ENCODE data around the gene ZNF74. TPM values are rescaled to one million over a fixed set of nuclear protein-coding genes. Genes with fewer than 3 reads are reported as not detected.
"Not testable (repeated sequence)": the region's sequence is repeated elsewhere in the genome, so short reads cannot be mapped to it uniquely, and the experiment has no call there.

ZNF74 gene
- total RNA-seq, 2 experiments from 2014 or later, result 11.5 to 12.2 TPM

DNA sequence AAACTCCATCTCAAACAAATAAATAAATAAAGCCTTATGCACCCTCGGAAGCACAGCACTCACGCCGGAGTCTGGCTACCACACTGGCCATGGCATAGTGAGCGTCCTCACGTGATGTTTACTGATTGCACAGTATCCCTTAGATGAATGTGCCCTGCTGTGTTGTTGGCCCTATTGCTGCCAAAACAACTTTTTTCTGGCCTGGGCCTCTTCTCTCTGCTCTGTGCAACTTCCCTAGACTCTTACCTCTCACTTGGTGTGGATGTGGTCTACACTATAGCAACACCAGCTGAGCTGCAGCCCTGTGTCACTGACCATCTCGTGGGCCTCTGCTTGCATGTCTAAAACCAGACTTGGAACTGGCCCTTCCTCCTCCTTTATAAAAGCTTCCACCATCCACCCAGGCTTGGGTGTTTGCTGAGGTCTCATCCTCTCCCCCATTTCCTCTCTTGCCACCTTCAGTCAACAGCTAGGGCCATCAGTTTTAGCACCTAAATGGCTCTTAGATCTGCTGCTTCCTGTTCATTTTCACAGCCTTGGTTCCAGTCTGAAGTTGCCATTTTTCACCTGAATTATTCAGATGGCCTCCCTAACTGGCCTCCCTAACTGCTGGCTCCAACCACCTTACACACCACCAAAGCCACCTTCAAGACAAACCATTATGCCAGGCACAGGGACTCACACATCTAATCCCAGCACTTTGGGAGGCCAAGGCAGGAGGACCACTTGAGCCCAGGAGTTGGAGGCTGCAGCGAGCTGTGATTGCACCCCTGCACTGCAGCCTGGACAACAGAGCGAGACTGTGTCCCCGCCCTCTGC lies 9.2 kb downstream of the ZNF74 start:
- Mint-ChIP-seq H3K27me3 (no peaks in the 10 kb centered on the region), H3K4me1 (peaks cover 6% of the 10 kb centered on the region), H3K27ac (no peak overlapping the region), H3K36me3 (peaks cover 7% of the 10 kb centered on the region), H3K4me3 (no peak overlapping the region), H3K9me3 (no peaks in the 10 kb centered on the region)
- DNase-seq, result no peak

DNA sequence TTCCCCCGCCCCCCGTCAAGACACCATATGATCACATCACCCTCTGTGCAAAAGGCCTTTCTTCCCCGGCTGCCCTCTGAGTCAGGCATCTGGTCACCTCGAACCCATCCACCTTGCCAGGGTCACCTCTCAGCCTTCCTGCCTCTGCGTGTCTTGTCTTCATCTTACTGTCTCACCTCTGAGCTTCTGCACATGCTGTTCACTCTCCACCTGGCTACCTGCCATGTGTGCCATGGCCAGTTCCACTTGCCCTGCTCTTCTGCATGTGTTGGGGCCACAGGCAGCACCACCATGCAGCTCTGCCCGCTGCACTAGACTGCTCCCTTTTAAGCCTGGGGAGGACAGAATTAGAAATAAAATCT lies 9.8 kb downstream of the ZNF74 start:
- peaks cover 7% of the 10 kb centered on the region for H3K36me3 Mint-ChIP-seq
- H3K27ac Mint-ChIP-seq, result no peak overlapping the region
- no peaks in the 10 kb centered on the region for H3K27me3 Mint-ChIP-seq
- no peak for DNase-seq
- peaks cover 6% of the 10 kb centered on the region for H3K4me1 Mint-ChIP-seq
- no peak overlapping the region for H3K4me3 Mint-ChIP-seq
- H3K9me3 Mint-ChIP-seq, result no peaks in the 10 kb centered on the region

DNA sequence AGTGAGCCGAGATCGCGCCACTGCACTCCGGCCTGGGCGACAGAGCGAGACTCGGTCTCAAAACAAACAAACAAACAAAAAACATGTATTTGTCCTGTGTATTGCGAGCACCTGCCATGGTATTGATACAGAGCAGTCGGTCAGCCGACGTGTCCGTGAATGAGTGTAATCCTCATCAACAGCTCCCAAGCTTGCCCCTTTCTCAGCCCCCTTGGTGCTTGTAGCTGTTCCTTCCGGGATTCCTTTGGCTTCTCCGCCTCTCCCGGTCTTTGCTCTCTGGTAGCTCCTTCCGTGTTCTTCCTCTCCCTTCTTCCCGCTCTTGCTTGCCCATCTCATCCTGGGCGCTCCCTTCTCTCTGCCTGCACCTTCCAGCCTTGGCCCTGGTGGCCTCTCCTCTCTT lies 10.9 kb downstream of the ZNF74 start:
- no peaks in the 10 kb centered on the region for H3K4me1 Mint-ChIP-seq
- H3K4me3 Mint-ChIP-seq, result no peak overlapping the region
- peaks cover 7% of the 10 kb centered on the region for H3K36me3 Mint-ChIP-seq
- H3K27me3 Mint-ChIP-seq, result no peaks in the 10 kb centered on the region
- H3K27ac Mint-ChIP-seq, result no peak overlapping the region
- H3K9me3 Mint-ChIP-seq, result no peaks in the 10 kb centered on the region
- no peak for DNase-seq

DNA sequence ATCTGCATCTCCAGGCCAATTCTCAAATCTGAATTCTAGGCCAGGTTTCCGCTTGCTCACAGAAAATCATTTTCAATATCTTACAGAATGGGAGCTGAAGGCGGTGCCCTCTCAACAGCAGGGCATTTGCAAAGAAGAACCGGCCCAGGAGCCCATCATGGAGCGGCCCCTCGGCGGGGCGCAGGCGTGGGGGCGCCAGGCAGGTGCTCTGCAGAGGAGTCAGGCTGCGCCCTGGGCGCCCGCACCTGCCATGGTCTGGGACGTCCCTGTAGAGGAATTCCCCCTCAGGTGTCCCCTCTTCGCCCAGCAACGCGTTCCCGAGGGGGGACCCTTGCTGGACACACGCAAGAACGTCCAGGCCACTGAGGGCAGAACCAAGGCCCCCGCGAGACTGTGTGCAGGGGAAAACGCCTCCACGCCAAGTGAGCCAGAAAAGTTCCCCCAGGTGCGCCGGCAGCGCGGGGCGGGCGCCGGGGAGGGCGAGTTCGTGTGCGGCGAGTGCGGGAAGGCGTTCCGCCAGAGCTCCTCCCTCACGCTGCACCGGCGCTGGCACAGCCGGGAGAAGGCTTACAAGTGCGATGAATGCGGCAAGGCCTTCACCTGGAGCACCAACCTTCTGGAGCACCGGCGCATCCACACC lies 11.5 kb downstream of the ZNF74 start:
- Mint-ChIP-seq H3K27me3 (no peaks in the 10 kb centered on the region), H3K4me3 (no peak overlapping the region), H3K27ac (no peak overlapping the region), H3K36me3 (peaks cover 7% of the 10 kb centered on the region), H3K9me3 (no peaks in the 10 kb centered on the region), H3K4me1 (no peaks in the 10 kb centered on the region)
- no peak for DNase-seq

DNA sequence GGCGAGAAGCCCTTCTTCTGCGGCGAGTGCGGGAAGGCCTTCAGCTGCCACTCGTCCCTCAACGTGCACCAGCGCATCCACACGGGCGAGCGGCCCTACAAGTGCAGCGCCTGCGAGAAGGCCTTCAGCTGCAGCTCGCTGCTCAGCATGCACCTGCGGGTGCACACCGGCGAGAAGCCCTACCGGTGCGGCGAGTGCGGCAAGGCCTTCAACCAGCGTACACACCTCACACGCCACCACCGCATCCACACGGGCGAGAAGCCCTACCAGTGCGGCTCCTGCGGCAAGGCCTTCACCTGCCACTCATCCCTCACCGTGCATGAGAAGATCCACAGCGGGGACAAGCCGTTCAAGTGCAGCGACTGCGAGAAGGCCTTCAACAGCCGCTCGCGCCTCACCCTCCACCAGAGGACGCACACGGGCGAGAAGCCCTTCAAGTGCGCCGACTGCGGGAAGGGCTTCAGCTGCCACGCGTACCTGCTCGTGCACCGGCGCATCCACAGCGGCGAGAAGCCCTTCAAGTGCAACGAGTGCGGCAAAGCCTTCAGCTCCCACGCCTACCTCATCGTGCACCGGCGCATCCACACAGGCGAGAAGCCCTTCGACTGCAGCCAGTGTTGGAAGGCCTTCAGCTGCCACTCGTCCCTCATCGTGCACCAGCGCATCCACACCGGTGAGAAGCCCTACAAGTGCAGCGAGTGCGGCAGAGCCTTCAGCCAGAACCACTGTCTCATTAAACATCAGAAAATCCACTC lies 12.2 kb downstream of the ZNF74 start:
- Mint-ChIP-seq H3K27me3 (no peaks in the 10 kb centered on the region), H3K27ac (no peak overlapping the region), H3K4me3 (peak overlapping the region; percentile 8), H3K36me3 (peaks cover 7% of the 10 kb centered on the region), H3K4me1 (no peaks in the 10 kb centered on the region), H3K9me3 (no peaks in the 10 kb centered on the region)
- DNase-seq, result no peak

DNA sequence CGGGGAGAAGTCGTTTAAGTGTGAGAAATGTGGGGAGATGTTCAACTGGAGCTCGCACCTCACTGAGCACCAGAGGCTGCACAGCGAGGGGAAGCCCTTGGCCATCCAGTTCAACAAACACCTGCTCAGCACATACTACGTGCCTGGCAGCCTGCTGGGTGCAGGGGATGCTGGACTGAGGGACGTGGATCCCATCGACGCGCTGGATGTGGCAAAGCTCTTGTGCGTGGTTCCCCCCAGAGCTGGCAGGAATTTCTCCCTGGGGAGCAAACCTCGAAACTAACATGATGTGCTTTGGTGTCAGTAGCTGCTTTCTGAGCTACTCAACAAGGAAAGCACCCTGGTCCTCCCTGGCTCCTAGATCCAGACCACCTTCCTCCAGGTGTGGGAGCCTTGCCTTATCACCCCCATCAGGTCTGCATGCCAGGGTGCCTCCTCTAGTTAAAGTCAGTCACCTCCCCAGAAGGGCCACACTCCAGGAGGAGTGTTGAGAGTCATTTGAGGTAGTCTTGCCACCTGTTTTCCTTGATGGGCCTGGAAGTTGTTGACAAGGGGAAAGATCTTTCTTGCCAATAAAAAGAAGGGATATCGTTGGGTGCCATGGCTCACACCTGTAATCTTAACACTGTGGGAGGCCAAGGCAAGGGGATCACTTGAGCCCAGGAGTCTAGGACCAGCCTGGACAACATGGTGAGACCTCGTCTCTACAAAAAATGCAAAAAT lies 12.9 kb downstream of the ZNF74 start:
- peak overlapping the region; percentile 8 for H3K4me3 Mint-ChIP-seq
- H3K27ac Mint-ChIP-seq, result no peak overlapping the region
- H3K4me1 Mint-ChIP-seq, result no peaks in the 10 kb centered on the region
- no peak for DNase-seq
- H3K27me3 Mint-ChIP-seq, result no peaks in the 10 kb centered on the region
- peaks cover 6% of the 10 kb centered on the region for H3K36me3 Mint-ChIP-seq
- no peaks in the 10 kb centered on the region for H3K9me3 Mint-ChIP-seq

DNA sequence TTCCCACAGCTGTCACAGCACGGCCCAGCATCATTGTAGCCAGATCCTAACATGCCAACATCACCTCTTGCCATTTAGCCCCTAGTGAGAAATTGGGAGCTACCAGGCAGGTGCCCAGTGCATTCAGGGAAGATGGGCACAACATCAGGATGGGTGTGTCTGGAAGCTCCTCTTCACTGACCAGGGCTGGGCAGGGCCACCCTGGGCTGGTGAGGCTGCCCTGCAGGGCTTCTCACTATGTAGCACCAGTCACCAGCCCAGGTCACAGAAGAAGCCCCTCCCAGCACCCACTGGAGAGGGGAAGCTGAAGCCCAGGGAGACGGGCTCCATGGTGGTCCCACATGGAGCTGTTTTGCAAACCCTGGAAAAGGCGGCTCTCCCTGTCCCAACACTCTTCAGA lies 13.9 kb downstream of the ZNF74 start:
- H3K27me3 Mint-ChIP-seq, result no peaks in the 10 kb centered on the region
- no peak for DNase-seq
- H3K4me3 Mint-ChIP-seq, result no peak overlapping the region
- H3K4me1 Mint-ChIP-seq, result no peaks in the 10 kb centered on the region
- H3K36me3 Mint-ChIP-seq, result peaks cover 6% of the 10 kb centered on the region
- H3K9me3 Mint-ChIP-seq, result no peaks in the 10 kb centered on the region
- no peak overlapping the region for H3K27ac Mint-ChIP-seq

DNA sequence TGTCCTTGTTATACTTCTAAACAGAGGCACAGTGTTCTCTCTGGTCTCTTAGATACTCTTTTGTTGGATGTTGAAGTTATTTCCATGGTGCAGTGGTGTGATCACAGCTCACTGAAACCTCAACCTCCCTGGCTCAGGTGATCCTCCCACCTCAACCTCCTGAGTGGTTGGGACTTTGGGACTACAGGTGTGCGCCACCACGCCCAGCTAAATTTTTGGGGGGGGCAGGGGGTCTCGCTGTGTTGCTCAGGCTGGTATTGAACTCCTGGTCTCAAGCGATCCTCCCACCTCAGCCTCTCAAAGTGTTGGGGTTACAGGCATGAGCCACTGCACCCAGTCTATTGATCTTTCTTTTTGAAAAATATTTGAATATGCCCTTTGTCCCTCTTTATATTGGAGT lies 14.9 kb downstream of the ZNF74 start:
- DNase-seq, result no peak
- no peaks in the 10 kb centered on the region for H3K27me3 Mint-ChIP-seq
- no peak overlapping the region for H3K4me3 Mint-ChIP-seq
- no peak overlapping the region for H3K27ac Mint-ChIP-seq
- no peaks in the 10 kb centered on the region for H3K4me1 Mint-ChIP-seq
- peaks cover 1% of the 10 kb centered on the region for H3K36me3 Mint-ChIP-seq
- H3K9me3 Mint-ChIP-seq, result no peaks in the 10 kb centered on the region

DNA sequence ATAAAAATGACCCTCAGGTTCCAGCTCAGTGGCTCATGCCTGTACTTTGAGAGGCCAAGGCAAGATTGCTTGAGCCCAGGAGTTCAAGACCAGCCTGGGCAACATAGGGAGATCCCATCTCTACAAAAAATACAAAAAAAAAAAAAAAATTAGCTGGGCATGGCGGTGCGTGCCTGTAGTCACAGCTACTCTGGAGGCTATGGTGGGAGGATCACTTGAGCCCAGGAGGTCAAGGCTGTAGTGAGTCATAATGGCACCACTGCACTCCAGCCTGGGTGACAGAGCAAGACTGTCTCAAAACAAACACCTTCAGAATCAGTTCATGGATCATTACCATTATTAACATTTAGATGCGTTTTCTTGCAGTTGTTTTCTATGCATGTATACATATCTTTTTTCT lies 15.4 kb downstream of the ZNF74 start:
- not testable (repeated sequence) for H3K27me3 Mint-ChIP-seq, H3K36me3 Mint-ChIP-seq, H3K4me1 Mint-ChIP-seq, H3K27ac Mint-ChIP-seq, H3K4me3 Mint-ChIP-seq, DNase-seq, H3K9me3 Mint-ChIP-seq

DNA sequence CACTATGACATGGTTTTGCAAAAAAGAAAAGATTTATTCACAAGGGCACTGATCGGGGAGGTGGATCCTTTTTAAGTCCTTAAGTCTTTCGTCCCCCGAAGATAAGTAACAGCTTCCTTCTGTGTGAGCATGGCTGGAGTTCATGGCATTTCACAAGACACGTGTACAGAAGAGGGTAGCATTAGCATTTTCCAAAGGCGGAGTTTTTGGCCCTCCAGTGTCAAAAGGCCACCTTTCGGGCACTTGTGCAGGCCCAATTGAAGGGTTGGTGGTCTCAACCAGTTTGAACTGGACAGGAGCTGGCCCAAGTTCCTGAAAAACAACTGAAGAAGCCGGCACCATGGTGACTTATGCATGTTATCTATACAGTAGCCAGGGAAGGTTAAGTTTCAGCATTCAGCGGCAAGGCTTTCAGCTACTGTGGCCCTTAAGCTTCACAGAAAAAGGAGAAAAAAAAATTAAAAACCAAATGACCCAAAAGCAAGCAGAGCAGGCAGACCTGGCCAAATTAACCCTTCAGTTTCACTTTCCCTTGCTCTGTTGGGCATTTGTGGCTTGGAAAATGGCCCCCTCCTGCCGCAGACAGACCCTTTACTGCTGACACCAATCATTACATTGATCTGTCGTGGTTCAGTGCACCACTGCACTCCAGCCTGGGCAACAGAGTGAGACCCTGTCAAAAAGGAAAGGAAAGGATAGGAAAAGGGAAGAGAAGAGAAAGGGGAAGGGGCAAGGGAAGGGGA lies 18.7 kb downstream of the ZNF74 start:
- no peak for DNase-seq
- no peak overlapping the region for H3K4me3 Mint-ChIP-seq
- H3K27ac Mint-ChIP-seq, result no peak overlapping the region
- H3K27me3 Mint-ChIP-seq, result no peaks in the 10 kb centered on the region
- H3K9me3 Mint-ChIP-seq, result no peaks in the 10 kb centered on the region
- no peaks in the 10 kb centered on the region for H3K36me3 Mint-ChIP-seq
- H3K4me1 Mint-ChIP-seq, result no peaks in the 10 kb centered on the region

DNA sequence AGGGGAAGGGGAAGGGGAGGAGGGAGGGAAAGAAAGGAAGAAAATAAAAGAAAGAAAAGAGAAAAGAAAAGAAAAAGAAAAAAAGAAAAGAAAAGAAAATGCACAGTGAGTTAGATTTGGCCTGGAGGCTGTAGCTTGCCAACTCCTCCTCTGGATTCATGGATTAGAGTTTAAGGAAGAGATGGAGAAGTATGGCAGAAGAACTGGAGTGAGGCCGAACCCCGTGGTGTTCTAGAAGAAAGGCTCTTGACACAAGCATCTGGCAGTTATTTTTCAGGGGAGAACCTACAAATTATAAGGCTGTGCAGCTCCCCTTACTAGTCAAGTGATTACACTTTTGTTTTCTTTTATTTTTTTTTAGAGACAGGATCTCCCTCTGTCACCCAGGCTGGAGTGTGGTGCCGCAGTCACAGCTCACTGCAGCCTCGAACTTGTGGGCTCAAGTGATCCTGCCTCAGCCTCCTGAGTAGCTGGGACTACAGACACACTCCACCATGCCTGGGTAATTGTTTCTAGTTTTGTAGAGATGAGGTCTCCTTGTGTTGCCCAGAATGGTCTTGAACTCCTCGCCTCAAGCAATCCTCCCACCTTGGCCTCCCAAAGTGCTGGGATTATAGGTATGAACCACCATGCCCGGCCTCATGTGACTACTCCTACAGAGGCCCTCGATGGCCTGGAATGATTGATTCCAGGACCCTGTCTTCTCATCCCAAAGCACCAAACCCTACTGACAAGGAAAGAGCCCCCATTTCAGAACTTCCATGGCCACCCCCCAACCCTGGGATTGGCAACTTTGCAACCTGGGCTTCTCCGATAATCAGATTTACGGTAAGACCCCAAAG lies 19.5 kb downstream of the ZNF74 start:
- DNase-seq, result no peak
- Mint-ChIP-seq H3K4me3 (no peak overlapping the region), H3K27ac (no peak overlapping the region), H3K27me3 (no peaks in the 10 kb centered on the region), H3K36me3 (no peaks in the 10 kb centered on the region), H3K9me3 (no peaks in the 10 kb centered on the region), H3K4me1 (no peaks in the 10 kb centered on the region)

DNA sequence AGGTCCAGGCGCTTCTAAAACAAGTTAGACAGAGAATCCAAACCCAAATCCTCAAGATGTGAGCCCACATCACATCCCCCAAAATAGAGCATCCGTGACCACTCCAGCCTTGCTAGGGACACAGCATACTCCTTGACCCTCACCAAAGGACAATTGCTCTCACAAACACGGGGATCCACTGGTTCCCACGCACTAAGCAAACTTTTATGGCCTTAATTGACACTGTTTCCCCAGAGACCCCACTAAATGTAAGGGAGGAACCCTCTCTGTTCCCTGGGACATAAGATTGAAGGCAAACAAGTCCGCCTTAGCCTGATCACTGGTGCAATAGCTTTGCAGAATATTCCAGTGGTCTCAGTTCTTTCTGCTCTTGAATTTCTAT lies 20.1 kb downstream of the ZNF74 start:
- H3K4me3 Mint-ChIP-seq, result no peak overlapping the region
- no peaks in the 10 kb centered on the region for H3K27me3 Mint-ChIP-seq
- no peak overlapping the region for H3K27ac Mint-ChIP-seq
- DNase-seq, result no peak
- H3K36me3 Mint-ChIP-seq, result no peaks in the 10 kb centered on the region
- no peaks in the 10 kb centered on the region for H3K9me3 Mint-ChIP-seq
- H3K4me1 Mint-ChIP-seq, result no peaks in the 10 kb centered on the region

DNA sequence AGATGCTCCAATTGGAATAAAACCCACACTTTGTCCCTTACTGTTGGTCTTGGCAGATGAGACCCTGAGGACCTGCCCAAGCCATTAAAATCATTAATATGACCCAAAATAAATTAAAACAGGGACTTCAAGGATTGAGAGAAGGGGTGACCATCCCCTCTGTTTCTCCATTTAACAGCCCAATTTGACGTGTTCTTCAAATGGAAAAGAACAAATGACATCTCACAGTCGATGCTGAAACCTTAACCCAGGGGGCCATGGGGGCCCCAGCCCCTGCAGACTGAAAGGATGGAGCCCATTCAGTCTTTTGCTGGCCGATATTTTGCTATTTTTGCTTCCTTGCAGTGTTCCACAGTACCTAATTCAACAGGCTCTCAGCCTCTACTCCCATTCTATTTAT lies 20.5 kb downstream of the ZNF74 start:
- no peaks in the 10 kb centered on the region for H3K36me3 Mint-ChIP-seq
- H3K27ac Mint-ChIP-seq, result no peak overlapping the region
- DNase-seq, result no peak
- H3K4me1 Mint-ChIP-seq, result no peaks in the 10 kb centered on the region
- H3K4me3 Mint-ChIP-seq, result no peak overlapping the region
- H3K27me3 Mint-ChIP-seq, result no peaks in the 10 kb centered on the region
- no peaks in the 10 kb centered on the region for H3K9me3 Mint-ChIP-seq

DNA sequence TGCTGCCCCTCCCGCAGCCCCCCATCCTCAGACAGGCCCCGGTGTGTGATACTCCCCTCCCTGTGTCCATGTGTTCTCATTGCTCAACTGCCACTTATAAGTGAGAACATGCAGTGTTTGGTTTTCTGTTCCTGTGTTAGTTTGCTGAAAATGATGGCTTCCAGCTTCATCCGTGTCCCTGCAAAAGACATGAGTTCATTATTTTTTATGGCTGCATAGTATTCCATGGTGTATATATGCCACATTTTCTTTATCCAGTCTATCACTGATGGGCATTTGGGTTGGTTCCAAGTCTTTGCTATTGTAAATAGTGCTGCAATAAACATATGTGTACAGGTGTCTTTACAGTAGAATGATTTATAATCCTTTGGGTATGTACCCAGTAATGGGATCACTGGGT lies 21.3 kb downstream of the ZNF74 start:
- H3K27me3 Mint-ChIP-seq, H3K27ac Mint-ChIP-seq, H3K36me3 Mint-ChIP-seq, DNase-seq, H3K4me1 Mint-ChIP-seq, H3K9me3 Mint-ChIP-seq, H3K4me3 Mint-ChIP-seq: not testable (repeated sequence)
